HepG2 (cell line): ENCODE results near the gene CES5A. TPM values are rescaled to one million over a fixed set of nuclear protein-coding genes. Genes with fewer than 3 reads are reported as not detected.

Source experiments
- CBX1 ChIP-seq: IDR thresholded peaks from one replicate; pipeline ENCODE4 v1.6.1; 2016; ENCODE audit warnings: antibody characterized with exemption, low read depth
- JARID2 ChIP-seq: sonication (generic); formaldehyde crosslinking; IDR thresholded peaks from 2 replicates; pipeline ENCODE4 v1.8.1; 2023; ENCODE audit warnings: missing genetic modification reagents, inconsistent platforms; ENCODE audit not compliant: insufficient replicate concordance
- TBX2 ChIP-seq: sonication (generic); formaldehyde crosslinking; IDR thresholded peaks from 2 replicates; pipeline ENCODE4 v1.5.0; 2020; ENCODE audit warnings: missing genetic modification reagents, mild to moderate bottlenecking, borderline replicate concordance
- ZBTB4 ChIP-seq: sonication (generic); formaldehyde crosslinking; IDR thresholded peaks from 2 replicates; pipeline ENCODE4 v1.4.0; 2020; ENCODE audit warnings: missing genetic modification reagents, mild to moderate bottlenecking, borderline replicate concordance
- ZFP1 ChIP-seq: IDR thresholded peaks from 2 replicates; pipeline ENCODE4 v1.6.1; 2016
- ZNF124 ChIP-seq: sonication (generic); formaldehyde crosslinking; IDR thresholded peaks from 2 replicates; pipeline ENCODE4 v1.4.0; 2020; ENCODE audit warnings: missing genetic modification reagents
- ZSCAN30 ChIP-seq: sonication (generic); formaldehyde crosslinking; IDR thresholded peaks from 2 replicates; pipeline ENCODE4 v1.5.0; 2020; ENCODE audit warnings: mild to moderate bottlenecking, missing genetic modification reagents
- polyA plus RNA-seq, 8 experiments: library from polyadenylated mRNA; depleted of rRNA in 3 of 8; stranded (reverse) in 7 of 8; unstranded in 1 of 8; fragments of >200 nt; fragmentation: Illumina TruSeq in 4 of 8; extraction: Trizol in 4 of 8; gene quantifications; 2 replicates each; pipeline versions ENCODE4 v1.2.1 to v1.2.3, GENCODE V29; 2011 to 2016; ENCODE audit warnings: low read depth in 4 of 8, missing spikeins in 1 of 8, mixed read lengths in 1 of 8; ENCODE audit not compliant: insufficient read depth in 1 of 8
- total RNA-seq, 5 experiments: library from RNA; depleted of rRNA; stranded (reverse); fragments of >200 nt; fragmentation: Illumina TruSeq; extraction: Trizol; gene quantifications; 2 replicates each; pipeline ENCODE4 v1.2.3, GENCODE V29; 2016; ENCODE audit warnings: low read depth in 1 of 5
- TF ChIP-seq, protein P1 (sequence below): fragments of 450-650 bp; IDR thresholded peaks from 2 replicates; pipeline ENCODE4 v1.6.1; 2017; ENCODE audit warnings: mild to moderate bottlenecking

CES5A gene
- total and polyA plus RNA-seq, 2 of the 13 experiments (the other 11 are each of a cell fraction or from before 2014, with no cell fraction given), result not detected

GRCh38 chr16:55901566-55902217 lies 26.5 kb upstream of the CES5A start (continued):
- TF ChIP-seq JARID2 (CRISPR knock-in tag) (no peak), ZNF124 (no peak), CBX1 (no peak), ZSCAN30 (CRISPR knock-in tag) (no peak), ZBTB4 (CRISPR knock-in tag) (no peak), TBX2 (no peak), ZFP1 (CRISPR knock-in tag) (no peak)
- TF ChIP-seq, protein P1, sequence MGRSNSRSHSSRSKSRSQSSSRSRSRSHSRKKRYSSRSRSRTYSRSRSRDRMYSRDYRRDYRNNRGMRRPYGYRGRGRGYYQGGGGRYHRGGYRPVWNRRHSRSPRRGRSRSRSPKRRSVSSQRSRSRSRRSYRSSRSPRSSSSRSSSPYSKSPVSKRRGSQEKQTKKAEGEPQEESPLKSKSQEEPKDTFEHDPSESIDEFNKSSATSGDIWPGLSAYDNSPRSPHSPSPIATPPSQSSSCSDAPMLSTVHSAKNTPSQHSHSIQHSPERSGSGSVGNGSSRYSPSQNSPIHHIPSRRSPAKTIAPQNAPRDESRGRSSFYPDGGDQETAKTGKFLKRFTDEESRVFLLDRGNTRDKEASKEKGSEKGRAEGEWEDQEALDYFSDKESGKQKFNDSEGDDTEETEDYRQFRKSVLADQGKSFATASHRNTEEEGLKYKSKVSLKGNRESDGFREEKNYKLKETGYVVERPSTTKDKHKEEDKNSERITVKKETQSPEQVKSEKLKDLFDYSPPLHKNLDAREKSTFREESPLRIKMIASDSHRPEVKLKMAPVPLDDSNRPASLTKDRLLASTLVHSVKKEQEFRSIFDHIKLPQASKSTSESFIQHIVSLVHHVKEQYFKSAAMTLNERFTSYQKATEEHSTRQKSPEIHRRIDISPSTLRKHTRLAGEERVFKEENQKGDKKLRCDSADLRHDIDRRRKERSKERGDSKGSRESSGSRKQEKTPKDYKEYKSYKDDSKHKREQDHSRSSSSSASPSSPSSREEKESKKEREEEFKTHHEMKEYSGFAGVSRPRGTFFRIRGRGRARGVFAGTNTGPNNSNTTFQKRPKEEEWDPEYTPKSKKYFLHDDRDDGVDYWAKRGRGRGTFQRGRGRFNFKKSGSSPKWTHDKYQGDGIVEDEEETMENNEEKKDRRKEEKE, result no peak
